ENCODE data around the gene TNFRSF13B. TPM values are rescaled to one million over a fixed set of nuclear protein-coding genes. Genes with fewer than 3 reads are reported as not detected.
A peak's percentile ranks its signal among the peaks of the same experiment; 100 is the strongest.

Gene TNFRSF13B
- total and polyA plus RNA-seq, 2 donors (not counting 3 experiments of a cell fraction or from before 2014, with no cell fraction given): not detected

GRCh38 chr17:16916557-16916920 is 55.4 kb downstream of the TNFRSF13B start:
- POLR2A ChIA-PET: no interaction called here
- Histone ChIP-seq H3K9me3 (replicated peaks; ENCODE audit: control insufficient read depth, insufficient read depth, low read length) (no peaks in the 10 kb centered on the region), H3K27me3 (ENCODE audit: control insufficient read depth in 2 of 2, insufficient read depth in 2 of 2, low read length in 2 of 2) (peaks cover 2 to 6% of the 10 kb centered on the region in 2 experiments), H3K4me3 (replicated peaks in 1 of 3; ENCODE audit: insufficient read depth in 1 of 3, low read depth in 1 of 3, low read length in 3 of 3) (no peak overlapping the region), H3K36me3 (ENCODE audit: control insufficient read depth in 2 of 2, extremely low read depth in 1 of 2, insufficient read depth in 2 of 2, low read length in 2 of 2) (no peaks in the 10 kb centered on the region), H3K9ac (replicated peaks; ENCODE audit: extremely low read depth, insufficient read depth, low read length) (no peak overlapping the region), H3K27ac (ENCODE audit: insufficient read depth, low read depth, low read length) (no peak overlapping the region), H3K4me2 (ENCODE audit: insufficient read depth, low read length) (no peak overlapping the region), H3K4me1 (ENCODE audit: control insufficient read depth, extremely low read depth, insufficient read depth, low read length) (no peaks in the 10 kb centered on the region), H3K9me1 (replicated peaks; ENCODE audit: control insufficient read depth, extremely low read depth, insufficient read depth, low read length) (no peaks in the 10 kb centered on the region), H3K79me2 (ENCODE audit: control insufficient read depth, insufficient read depth, low read length) (no peaks in the 10 kb centered on the region), H2AFZ (ENCODE audit: low read depth, low read length) (no peak overlapping the region), H4K20me1 (replicated peaks; ENCODE audit: control insufficient read depth, extremely low read depth, insufficient read depth, low read length) (no peaks in the 10 kb centered on the region)
- no TSS peak for BruUV-seq (replicated peaks)
- CTCF ChIA-PET: interaction anchor here (0.6 to 4.8 kb wide), 4 partner anchors 74 to 182 kb away, joined by 3 to 30 read pairs (median 4); no protein-coding TSS in a partner anchor
- no peak for DNase-seq (ENCODE audit: low read depth, low spot score)
- intact Hi-C loops (cut with micrococcal nuclease) (loop anchor here (1.0 kb wide), 1 partner anchor 75 kb away; no protein-coding TSS in a partner anchor), dilution Hi-C loops (cut with MboI; ENCODE audit: extremely low pct_ligation_motif_present, low sequenced_read_pairs) (no loop called here)
- FAIRE-seq: no peak
- TF ChIP-seq FOS (IDR thresholded peaks at IDR 0.05; ENCODE audit: borderline replicate concordance, insufficient read depth, low read length) (no peak), MYC (IDR thresholded peaks at IDR 0.05; ENCODE audit: low read depth, low read length) (no peak), CTCF (IDR thresholded peaks at IDR 0.05; ENCODE audit: extremely low read depth in 1 of 2, insufficient read depth in 1 of 2, low read depth in 1 of 2, low read length in 2 of 2) (no peak), POLR2A (IDR thresholded peaks at IDR 0.05; ENCODE audit: low read depth, low read length) (no peak)

GRCh38 chr17:16915752-16916556 is 56.0 kb downstream of the TNFRSF13B start:
- Histone ChIP-seq H3K9me3 (replicated peaks; ENCODE audit: control insufficient read depth, insufficient read depth, low read length) (no peaks in the 10 kb centered on the region), H3K36me3 (ENCODE audit: control insufficient read depth in 2 of 2, extremely low read depth in 1 of 2, insufficient read depth in 2 of 2, low read length in 2 of 2) (no peaks in the 10 kb centered on the region), H4K20me1 (replicated peaks; ENCODE audit: control insufficient read depth, extremely low read depth, insufficient read depth, low read length) (no peaks in the 10 kb centered on the region), H3K9ac (replicated peaks; ENCODE audit: extremely low read depth, insufficient read depth, low read length) (no peak overlapping the region), H3K27ac (ENCODE audit: insufficient read depth, low read depth, low read length) (no peak overlapping the region), H3K4me2 (ENCODE audit: insufficient read depth, low read length) (no peak overlapping the region), H3K4me1 (ENCODE audit: control insufficient read depth, extremely low read depth, insufficient read depth, low read length) (no peaks in the 10 kb centered on the region), H3K9me1 (replicated peaks; ENCODE audit: control insufficient read depth, extremely low read depth, insufficient read depth, low read length) (no peaks in the 10 kb centered on the region), H3K4me3 (replicated peaks in 1 of 3; ENCODE audit: insufficient read depth in 1 of 3, low read depth in 1 of 3, low read length in 3 of 3) (no peak overlapping the region), H3K79me2 (ENCODE audit: control insufficient read depth, insufficient read depth, low read length) (no peaks in the 10 kb centered on the region), H2AFZ (ENCODE audit: low read depth, low read length) (no peak overlapping the region), H3K27me3 (ENCODE audit: control insufficient read depth in 2 of 2, insufficient read depth in 2 of 2, low read length in 2 of 2) (peaks cover 2 to 6% of the 10 kb centered on the region in 2 experiments)
- peak; percentile 15 for FAIRE-seq
- ChIA-PET CTCF (interaction anchor here (0.6 to 4.8 kb wide), 5 partner anchors 27 to 182 kb away, joined by 3 to 30 read pairs (median 3); no protein-coding TSS in a partner anchor), POLR2A (no interaction called here)
- TF ChIP-seq POLR2A (IDR thresholded peaks at IDR 0.05; ENCODE audit: low read depth, low read length) (no peak), MAX (IDR thresholded peaks at IDR 0.05; ENCODE audit: insufficient read depth, insufficient read length) (no peak), CTCF (IDR thresholded peaks at IDR 0.05; ENCODE audit: extremely low read depth in 1 of 2, insufficient read depth in 1 of 2, low read depth in 1 of 2, low read length in 2 of 2) (peak; percentile 49 to 71)
- dilution Hi-C loops (cut with MboI; ENCODE audit: extremely low pct_ligation_motif_present, low sequenced_read_pairs) (no loop called here), intact Hi-C loops (cut with micrococcal nuclease) (loop anchor here (1.0 kb wide), 1 partner anchor 75 kb away; no protein-coding TSS in a partner anchor)
- DNase-seq (ENCODE audit: low read depth, low spot score): peak; percentile 17
- no TSS peak for BruUV-seq (replicated peaks)
